ENCODE data around the gene MACROD2. TPM values are rescaled to one million over a fixed set of nuclear protein-coding genes. Genes with fewer than 3 reads are reported as not detected.

Gene MACROD2
- total RNA-seq, 1 experiment from 2014 or later: 1.6 TPM

DNA sequence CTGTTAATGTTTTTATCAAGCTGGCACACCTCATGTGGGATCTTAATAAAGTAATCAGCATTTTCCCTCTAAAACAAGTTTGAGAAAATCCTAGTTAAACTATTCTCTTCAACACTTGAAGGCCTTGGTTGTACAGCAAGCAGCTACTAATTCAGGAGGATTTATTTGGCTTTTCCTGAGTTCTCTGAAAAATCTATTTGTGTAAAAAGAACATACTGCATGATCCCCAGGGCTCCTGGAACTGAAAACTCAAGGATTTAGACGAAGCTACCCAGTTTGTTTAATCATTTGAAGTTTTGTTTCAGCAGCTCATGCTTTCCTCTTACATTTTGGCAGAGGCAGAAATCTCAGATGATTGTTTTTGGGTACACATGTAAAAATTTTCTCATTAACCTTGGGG, 651.7 kb downstream of the MACROD2 start:
- no peaks in the 10 kb centered on the region for H3K79me1 ChIP-seq (ENCODE audit: insufficient read depth, low read depth, low read length, poor library complexity, severe bottlenecking)
- H4K20me1 ChIP-seq (ENCODE audit: control insufficient read depth, insufficient read depth, insufficient read length): no peaks in the 10 kb centered on the region
- TF ChIP-seq, protein P1, sequence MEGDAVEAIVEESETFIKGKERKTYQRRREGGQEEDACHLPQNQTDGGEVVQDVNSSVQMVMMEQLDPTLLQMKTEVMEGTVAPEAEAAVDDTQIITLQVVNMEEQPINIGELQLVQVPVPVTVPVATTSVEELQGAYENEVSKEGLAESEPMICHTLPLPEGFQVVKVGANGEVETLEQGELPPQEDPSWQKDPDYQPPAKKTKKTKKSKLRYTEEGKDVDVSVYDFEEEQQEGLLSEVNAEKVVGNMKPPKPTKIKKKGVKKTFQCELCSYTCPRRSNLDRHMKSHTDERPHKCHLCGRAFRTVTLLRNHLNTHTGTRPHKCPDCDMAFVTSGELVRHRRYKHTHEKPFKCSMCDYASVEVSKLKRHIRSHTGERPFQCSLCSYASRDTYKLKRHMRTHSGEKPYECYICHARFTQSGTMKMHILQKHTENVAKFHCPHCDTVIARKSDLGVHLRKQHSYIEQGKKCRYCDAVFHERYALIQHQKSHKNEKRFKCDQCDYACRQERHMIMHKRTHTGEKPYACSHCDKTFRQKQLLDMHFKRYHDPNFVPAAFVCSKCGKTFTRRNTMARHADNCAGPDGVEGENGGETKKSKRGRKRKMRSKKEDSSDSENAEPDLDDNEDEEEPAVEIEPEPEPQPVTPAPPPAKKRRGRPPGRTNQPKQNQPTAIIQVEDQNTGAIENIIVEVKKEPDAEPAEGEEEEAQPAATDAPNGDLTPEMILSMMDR (conservative IDR thresholded peaks at IDR 0.05): no peak
- H3K9me3 Mint-ChIP-seq: peaks cover 2 to 5% of the 10 kb centered on the region in 2 experiments; a peak in 4 of 5 replicates
- peaks cover 0 to 3% (median 3%) of the 10 kb centered on the region in 3 experiments; a peak in 5 of 7 replicates for H3K36me3 Mint-ChIP-seq (ENCODE audit: insufficient read depth in 1 of 3, low read depth in 3 of 3)
- no peaks in the 10 kb centered on the region for H3K79me2 ChIP-seq (ENCODE audit: insufficient read depth, low read length)
- no peak for DNase-seq
- H3K9ac ChIP-seq (ENCODE audit: extremely low read depth, insufficient read length, low read length): no peak overlapping the region
- H3T11ph ChIP-seq (ENCODE audit: low read length): no peak overlapping the region
- WGBS (ENCODE audit: extremely low coverage, insufficient read length, low lambda C conversion rate): no CpG with 5 or more reads among the region's 1 CpG
- H3K4ac ChIP-seq (ENCODE audit: low read depth, low read length): no peak overlapping the region
- no peak overlapping the region for H3K18ac ChIP-seq (ENCODE audit: insufficient read length, low read depth, low read length)
- H2BK120ac ChIP-seq (ENCODE audit: low read depth, low read length, poor library complexity, severe bottlenecking): no peak overlapping the region
- H4K91ac ChIP-seq (ENCODE audit: insufficient read length, low read depth, low read length): no peak overlapping the region
- no peak overlapping the region for H2BK12ac ChIP-seq (ENCODE audit: insufficient read length, low read depth, low read length)
- no peaks in the 10 kb centered on the region for H3K23me2 ChIP-seq (ENCODE audit: insufficient read length, low read depth, low read length, poor library complexity, severe bottlenecking)
- H3K56ac ChIP-seq (ENCODE audit: insufficient read length, low read depth, low read length): no peak overlapping the region
- peaks cover 2 to 3% of the 10 kb centered on the region in 2 experiments; a peak in 1 of 4 replicates for H3K4me1 Mint-ChIP-seq
- no peak overlapping the region for H2BK20ac ChIP-seq (ENCODE audit: low read depth, low read length, poor library complexity, severe bottlenecking)
- no peak overlapping the region for H3K27ac ChIP-seq (ENCODE audit: insufficient read length, low read depth, low read length)
- 0 out of 7 replicates have a peak overlapping the region, but pooled peaks of 1 of the 3 experiments have one; percentile 46 for H3K27ac Mint-ChIP-seq
- no peaks in the 10 kb centered on the region for H3K27me3 Mint-ChIP-seq (ENCODE audit: low read depth)
- H3K4me1 ChIP-seq (ENCODE audit: insufficient read depth, low read length): no peaks in the 10 kb centered on the region
- H3K4me3 Mint-ChIP-seq: no peak overlapping the region
- H2BK15ac ChIP-seq (ENCODE audit: low read depth, low read length): no peak overlapping the region
- H4K5ac ChIP-seq (ENCODE audit: insufficient read length, low read depth, low read length): no peak overlapping the region
- no peak overlapping the region for H3K23ac ChIP-seq (ENCODE audit: insufficient read length, low read depth, low read length)
- H2AK5ac ChIP-seq (ENCODE audit: insufficient read length, low read length): no peak overlapping the region
- no peak overlapping the region for H2BK5ac ChIP-seq (ENCODE audit: insufficient read length, low read length)
- H3K9me3 ChIP-seq (ENCODE audit: control insufficient read depth, low read depth, low read length): no peaks in the 10 kb centered on the region
- no peak overlapping the region for H4K8ac ChIP-seq (replicated peaks; ENCODE audit: insufficient read length, low read depth, low read length)
- H3K14ac ChIP-seq (ENCODE audit: insufficient read depth, low read length): no peak overlapping the region
- H2AFZ ChIP-seq (ENCODE audit: low read length): no peak overlapping the region
- H3K4me2 ChIP-seq (ENCODE audit: insufficient read depth, insufficient read length, low read length): no peak overlapping the region
- H3K27me3 ChIP-seq (ENCODE audit: insufficient read depth, low read length): no peaks in the 10 kb centered on the region

Data from H9 (cell line).